HG03135 (cell line): ENCODE measurements around the gene CDK19.
"Not testable (repeated sequence)": the region's sequence is repeated elsewhere in the genome, so short reads cannot be mapped to it uniquely, and the experiment has no call there.

Source experiments
- ATAC-seq: cut with Tn5 transposase; IDR thresholded peaks from one replicate; pipeline ENCODE4 v1.9.1; 2021; ENCODE audit warnings: mild to moderate bottlenecking, moderate library complexity; ENCODE audit not compliant: unreplicated experiment

The CDK19 gene

GRCh38 chr6:110814102-110815014, 911 bp downstream of the CDK19 start:
- peak; percentile 17 for ATAC-seq

GRCh38 chr6:110813338-110814101, 1.7 kb downstream of the CDK19 start:
- ATAC-seq: no peak

- ATAC-seq: no peak
These were observed 2.5 kb downstream of the CDK19 start for GRCh38 chr6:110812719-110813118.

GRCh38 chr6:110810896-110811586, 4.2 kb downstream of the CDK19 start:
- no peak for ATAC-seq

GRCh38 chr6:110809792-110810191, 5.5 kb downstream of the CDK19 start:
- no peak for ATAC-seq

GRCh38 chr6:110802175-110802574, 13.1 kb downstream of the CDK19 start:
- ATAC-seq: not testable (repeated sequence)

GRCh38 chr6:110800839-110801196, 14.5 kb downstream of the CDK19 start:
- ATAC-seq: no peak

GRCh38 chr6:110800196-110800838, 15.0 kb downstream of the CDK19 start:
- ATAC-seq: no peak

GRCh38 chr6:110799655-110800054, 15.6 kb downstream of the CDK19 start:
- no peak for ATAC-seq

- ATAC-seq: peak; percentile 58
These were observed 16.1 kb downstream of the CDK19 start for GRCh38 chr6:110799189-110799588.

- no peak for ATAC-seq
These were observed 20.0 kb downstream of the CDK19 start for GRCh38 chr6:110795271-110795670.

- ATAC-seq: no peak
These were observed 28.6 kb downstream of the CDK19 start for GRCh38 chr6:110786696-110787095.

- no peak for ATAC-seq
These were observed 29.0 kb downstream of the CDK19 start for GRCh38 chr6:110786271-110786670.

- ATAC-seq: no peak
These were observed 30.7 kb downstream of the CDK19 start for GRCh38 chr6:110784610-110784979.

GRCh38 chr6:110781522-110782214, 33.6 kb downstream of the CDK19 start:
- ATAC-seq: no peak

- ATAC-seq: no peak
These were observed 36.9 kb downstream of the CDK19 start for GRCh38 chr6:110778333-110778732.

GRCh38 chr6:110777636-110778035, 37.6 kb downstream of the CDK19 start:
- no peak for ATAC-seq

GRCh38 chr6:110776413-110776812, 38.9 kb downstream of the CDK19 start:
- ATAC-seq: no peak

- no peak for ATAC-seq
These were observed 45.3 kb downstream of the CDK19 start for GRCh38 chr6:110769923-110770322.

GRCh38 chr6:110768057-110768456, 47.2 kb downstream of the CDK19 start:
- no peak for ATAC-seq
